ENCODE measurements around the gene GID8.
A peak's percentile ranks its signal among the peaks of the same experiment; 100 is the strongest.

GID8 gene

GRCh38 chr20:62945771-62946339, 7.9 kb downstream of the GID8 start:
- no peak for DNase-seq

GRCh38 chr20:62946918-62947317, 9.0 kb downstream of the GID8 start:
- no peak for DNase-seq

GRCh38 chr20:62947532-62948300, 9.8 kb downstream of the GID8 start:
- no peak for DNase-seq

GRCh38 chr20:62949153-62949821, 11.3 kb downstream of the GID8 start:
- DNase-seq, result no peak

DNA sequence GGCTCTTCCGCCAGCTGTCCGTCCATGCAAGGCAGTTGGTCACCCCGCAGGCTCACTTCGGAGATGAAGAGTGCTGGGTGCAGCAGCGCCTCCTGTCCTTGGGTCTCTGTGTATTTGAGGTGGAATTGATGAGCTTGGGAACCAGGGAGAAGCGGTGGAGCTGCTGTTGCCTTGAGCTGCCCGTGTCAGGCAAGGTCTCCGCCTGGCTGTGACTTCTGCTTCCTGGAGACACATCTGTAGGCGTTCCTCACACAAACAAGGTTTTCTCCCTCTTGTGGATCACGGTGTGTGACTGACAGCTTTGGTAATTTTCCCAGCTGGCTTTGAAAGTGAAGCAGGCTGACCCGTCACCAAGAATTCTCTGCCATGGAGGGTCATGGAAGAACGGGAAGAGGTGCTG, 12.0 kb downstream of the GID8 start:
- DNase-seq, result no peak

DNA sequence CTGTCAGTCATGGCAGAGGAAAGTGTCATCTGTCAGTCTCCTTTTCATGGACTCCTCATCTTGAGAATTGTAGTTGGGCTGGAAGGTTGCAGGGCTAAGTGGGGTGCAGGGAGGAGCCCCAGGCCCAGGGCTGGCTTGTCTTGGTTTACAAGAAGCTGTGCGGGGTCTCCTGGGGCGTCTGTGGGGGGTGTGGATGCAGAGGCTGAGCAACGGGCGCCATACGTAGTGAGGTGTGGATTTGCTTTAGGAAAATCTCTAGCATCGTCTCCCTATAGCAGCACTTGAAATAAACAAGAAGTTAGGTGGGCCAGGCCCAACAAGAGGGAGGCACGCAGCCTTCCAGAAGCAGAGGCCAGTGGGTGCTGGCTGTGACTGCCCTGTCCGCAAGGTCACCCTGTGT, 12.8 kb downstream of the GID8 start:
- DNase-seq, result no peak

DNA sequence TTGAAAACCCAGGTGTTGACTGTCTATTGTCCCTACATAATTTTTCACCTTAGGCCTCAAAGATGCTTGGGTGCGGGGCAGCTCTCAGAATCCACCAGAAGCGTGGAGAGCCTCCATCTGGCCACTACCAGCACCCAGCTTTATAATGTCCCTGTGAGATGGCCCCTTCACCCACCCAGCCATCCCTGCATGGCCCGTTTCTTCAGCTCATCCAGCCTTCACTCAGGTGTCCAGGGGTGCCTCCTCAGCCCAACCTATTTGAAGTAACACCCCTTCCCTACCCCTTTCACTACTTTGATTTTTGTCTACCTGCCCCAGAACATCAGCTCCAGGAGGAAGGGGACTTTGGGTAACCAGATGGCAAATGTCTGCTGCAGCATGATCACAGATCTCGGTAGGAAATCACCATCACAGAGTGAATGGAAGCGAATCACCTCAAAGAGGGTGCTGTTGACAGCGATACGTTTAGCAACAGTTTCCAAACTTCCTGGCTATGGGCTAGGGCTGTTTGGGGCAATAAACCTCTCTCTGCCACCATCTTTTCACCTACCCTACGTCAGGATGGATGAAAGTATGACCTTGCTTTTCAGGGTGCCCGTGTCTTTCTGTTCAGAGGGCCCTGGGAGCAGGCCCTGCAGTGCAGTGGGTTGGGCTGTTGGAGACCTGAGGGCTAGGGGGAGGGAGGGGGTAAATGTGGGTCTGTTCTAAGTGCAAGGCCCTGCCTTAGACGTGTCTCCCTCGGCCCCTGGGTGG, 13.4 kb downstream of the GID8 start:
- DNase-seq, result no peak

- DNase-seq, result no peak
These were observed 14.0 kb downstream of the GID8 start for GRCh38 chr20:62951896-62952372.

DNA sequence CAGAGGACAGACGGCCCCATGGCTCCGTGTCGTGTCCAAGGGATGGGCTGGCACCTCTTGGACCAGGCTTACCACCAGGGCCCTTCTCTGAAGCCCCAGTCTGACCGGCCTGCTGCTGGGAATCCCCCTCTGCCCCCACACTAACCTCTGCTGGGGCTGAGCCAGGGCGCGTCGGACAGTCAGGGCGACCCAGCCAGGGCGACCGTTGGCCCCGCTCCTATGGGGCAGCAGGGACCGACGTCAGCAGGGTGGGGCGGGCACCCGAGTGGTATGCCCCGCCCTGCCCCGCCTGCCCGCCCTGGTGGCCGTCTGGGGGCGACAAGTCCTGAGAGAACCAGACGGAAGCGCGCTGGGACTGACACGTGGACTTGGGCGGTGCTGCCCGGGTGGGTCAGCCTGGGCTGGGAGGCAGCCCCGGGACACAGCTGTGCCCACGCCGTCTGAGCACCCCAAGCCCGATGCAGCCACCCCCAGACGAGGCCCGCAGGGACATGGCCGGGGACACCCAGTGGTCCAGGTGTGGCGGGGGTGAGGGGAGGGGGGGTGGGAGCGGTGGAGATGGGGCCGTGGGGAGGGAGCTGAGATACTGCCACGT, 14.5 kb downstream of the GID8 start, which contains the start of gene SLC17A9:
Gene SLC17A9 (plus strand): TSS at position 337 of the 595 bp plus-strand sequence. CDS start 122 bp downstream, at position 459.
- DNase-seq, result peak; percentile 26

DNA sequence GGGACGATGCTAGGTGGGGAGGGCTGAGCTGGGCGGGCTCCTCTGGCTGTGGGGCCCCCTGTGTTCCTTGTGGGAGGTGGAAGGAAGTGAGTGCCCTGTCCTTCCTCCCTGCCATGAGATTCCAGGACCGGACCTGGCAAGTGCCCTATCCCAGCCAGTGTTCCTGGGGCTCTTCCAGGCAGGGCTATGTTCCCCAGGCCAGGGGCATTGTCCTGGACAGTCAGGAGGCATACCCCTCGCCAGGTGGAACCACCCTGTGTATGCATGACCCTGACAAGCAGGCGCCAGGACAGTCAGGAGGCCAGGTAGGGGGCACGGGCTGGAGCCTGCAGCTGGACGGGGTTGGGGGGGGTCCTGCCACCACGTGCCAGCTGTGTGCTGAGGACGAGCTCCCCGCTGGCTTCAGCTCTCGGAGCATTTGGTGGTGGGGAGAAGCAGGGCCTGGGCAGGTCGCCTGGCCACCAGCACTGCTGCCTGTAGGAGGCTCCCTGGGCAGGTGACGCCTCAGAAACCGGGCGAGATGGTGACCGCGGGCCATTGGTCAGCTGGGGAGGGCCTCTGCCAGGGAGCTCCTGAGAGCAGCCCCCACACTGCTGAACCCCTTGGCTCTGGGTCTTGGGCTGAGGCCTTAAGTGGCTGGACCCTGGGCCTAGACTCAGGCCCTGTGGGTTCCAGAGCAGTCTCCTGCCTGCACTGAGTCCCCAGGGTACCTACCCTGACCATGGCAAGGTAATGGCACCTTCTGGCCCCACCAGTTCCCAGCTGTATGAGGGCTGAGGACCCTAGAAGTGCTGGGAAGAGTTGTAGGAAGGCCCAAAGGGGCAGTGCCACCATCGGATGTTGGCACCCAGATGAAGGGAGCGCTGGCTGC, 15.3 kb downstream of the GID8 start:
- no peak for DNase-seq

DNA sequence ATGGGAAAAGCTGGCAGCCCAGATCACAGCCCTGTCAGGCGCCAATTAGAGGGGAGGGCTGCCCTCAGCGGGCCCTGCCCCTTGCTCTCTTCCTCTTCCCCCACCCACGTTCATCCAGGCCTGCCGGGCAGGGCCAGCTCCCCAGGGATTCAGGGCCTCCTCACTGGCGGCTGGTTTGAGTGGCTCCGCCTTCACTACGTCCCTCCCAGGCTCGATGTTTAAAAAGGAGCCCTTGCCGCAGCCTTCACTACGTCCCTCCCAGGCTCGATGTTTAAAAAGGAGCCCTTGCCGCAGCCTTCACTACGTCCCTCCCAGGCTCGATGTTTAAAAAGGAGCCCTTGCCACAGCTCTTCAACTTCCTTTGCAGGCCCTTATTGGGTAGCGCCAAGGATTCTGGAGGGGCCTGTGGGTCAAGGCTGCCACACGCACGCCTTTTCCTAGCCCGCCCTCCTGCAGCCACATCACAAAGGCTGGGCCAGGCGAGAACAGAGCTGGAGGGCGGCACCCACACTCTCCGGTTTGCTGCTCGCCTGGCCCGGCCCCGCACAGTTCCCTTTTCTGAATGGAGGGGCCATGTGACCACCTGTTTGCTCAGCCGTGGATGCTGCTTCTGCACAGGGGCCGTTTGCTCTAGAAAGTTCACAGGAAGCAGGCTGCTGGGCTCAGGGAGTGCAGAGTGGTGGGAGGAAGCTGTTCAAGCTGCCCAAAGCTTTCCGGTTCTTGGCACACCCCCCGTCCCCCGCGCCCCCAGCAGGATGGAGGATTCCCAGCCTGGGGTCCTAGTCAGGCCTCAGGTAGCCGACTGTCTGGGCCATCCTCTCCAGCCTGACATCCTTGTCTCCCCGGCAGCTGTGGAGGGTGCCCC, 16.1 kb downstream of the GID8 start:
- DNase-seq, result peak; percentile 51

GRCh38 chr20:62955519-62956386, 17.8 kb downstream of the GID8 start:
- no peak for DNase-seq

- DNase-seq, result no peak
These were observed 18.6 kb downstream of the GID8 start for GRCh38 chr20:62956387-62957135.

DNA sequence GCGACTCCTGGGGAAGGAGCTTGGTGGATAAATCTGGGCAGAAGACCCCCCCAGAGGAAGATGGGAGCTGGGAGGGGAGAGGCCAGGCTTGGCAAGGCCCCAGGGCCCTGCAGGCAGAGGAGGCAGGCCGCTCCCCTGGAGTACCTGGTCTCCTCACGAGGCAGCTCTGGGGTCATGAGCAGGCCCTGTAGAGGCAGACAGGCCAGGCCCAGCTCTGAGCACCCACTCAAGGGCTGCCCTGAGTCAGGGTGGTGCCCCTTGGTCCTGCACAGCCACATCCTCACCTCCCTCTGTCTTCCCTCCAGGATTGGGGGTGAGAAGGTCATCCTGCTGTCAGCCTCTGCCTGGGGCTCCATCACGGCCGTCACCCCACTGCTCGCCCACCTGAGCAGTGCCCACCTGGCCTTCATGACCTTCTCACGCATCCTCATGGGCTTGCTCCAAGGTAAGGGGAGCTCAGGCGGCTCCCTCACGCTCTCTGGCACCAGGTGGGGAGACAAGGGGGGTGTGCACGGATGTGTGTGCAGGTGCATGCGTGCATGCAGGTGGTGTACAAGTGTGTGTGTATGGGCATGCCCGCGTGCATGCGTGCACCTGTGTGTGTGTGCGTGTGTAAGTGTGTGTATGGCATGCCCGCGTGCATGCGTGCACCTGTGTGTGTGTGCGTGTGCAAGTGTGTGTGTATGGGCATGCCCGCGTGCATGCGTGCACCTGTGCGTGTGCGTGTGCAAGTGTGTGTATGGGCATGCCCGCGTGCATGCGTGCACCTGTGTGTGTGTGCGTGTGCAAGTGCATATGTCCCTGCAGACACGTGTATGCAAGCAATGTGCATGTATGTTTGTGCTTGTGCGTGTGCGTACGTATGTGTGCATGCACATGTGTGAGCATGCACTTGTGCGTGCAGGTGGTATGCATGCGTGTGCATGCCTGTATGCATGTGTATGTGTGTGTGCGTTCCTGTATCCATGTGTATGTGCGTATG, 19.5 kb downstream of the GID8 start:
- no peak for DNase-seq

- no peak for DNase-seq
These were observed 20.6 kb downstream of the GID8 start for GRCh38 chr20:62958388-62959100.

GRCh38 chr20:62959101-62959971, 21.4 kb downstream of the GID8 start:
- DNase-seq, result no peak

Measured in fibroblast of upper back skin (primary cell).